ENCODE measurements around the gene ARNT2. TPM values are rescaled to one million over a fixed set of nuclear protein-coding genes. Genes with fewer than 3 reads are reported as not detected.
A peak's percentile ranks its signal among the peaks of the same experiment; 100 is the strongest.

The ARNT2 gene
- polyA plus RNA-seq, 2 of the 4 experiments (the other 2 are of a cell fraction), result 8.9 to 17.0 TPM

GRCh38 chr15:80455051-80455648, 51.0 kb downstream of the ARNT2 start:
- ATAC-seq (peak; percentile 25 to 36; a peak in 3 of 6 replicates), FAIRE-seq (peak; percentile 61), DNase-seq (ENCODE audit: low read depth in 1 of 2, low spot score in 1 of 2) (no peak)
- TF ChIP-seq KDM5A (IDR thresholded peaks at IDR 0.05) (no peak), ELK1 (IDR thresholded peaks at IDR 0.05; ENCODE audit: low read depth, low read length) (no peak), HOXB5 (CRISPR knock-in tag; IDR thresholded peaks at IDR 0.05) (no peak), CHD4 (IDR thresholded peaks at IDR 0.05; ENCODE audit: borderline replicate concordance) (no peak), HOXB13 (CRISPR knock-in tag; IDR thresholded peaks at IDR 0.05; ENCODE audit: low read depth) (no peak), MAZ (IDR thresholded peaks at IDR 0.05; ENCODE audit: borderline replicate concordance, low read depth, low read length) (no peak), POLR2A (IDR thresholded peaks at IDR 0.05; ENCODE audit: low read length) (no peak), CHD2 (IDR thresholded peaks at IDR 0.05; ENCODE audit: low read length, partially characterized antibody) (no peak), HDAC2 (IDR thresholded peaks at IDR 0.05) (no peak), ZNF302 (CRISPR knock-in tag; IDR thresholded peaks at IDR 0.05) (no peak), EP300 (IDR thresholded peaks at IDR 0.05) (no peak), CEBPB (IDR thresholded peaks at IDR 0.05) (no peak), CTCF (IDR thresholded peaks at IDR 0.05) (no peak), PBX3 (IDR thresholded peaks at IDR 0.05) (no peak)
- Histone ChIP-seq H3K4me2 (peak overlapping the region; percentile 56; the same call in 2 of the 3 replicates), H3K4me3 (no peak overlapping the region), H3K9me3 (no peaks in the 10 kb centered on the region), H3K4me1 (peaks cover 14% of the 10 kb centered on the region), H3K27ac (no peak overlapping the region)
- CTCF ChIA-PET, result interaction anchor here (0.5 to 12.3 kb wide), 65 partner anchors 8 to 811 kb away, joined by 3 to 228 read pairs (median 4); partner anchors contain the start of genes ABHD17C and CEMIP
- WGBS (ENCODE audit: missing lambda C conversion rate), result 49% methylated on average over 6 of the region's 6 CpGs
- POLR2A ChIA-PET, result no interaction called here

- H3K4me2 ChIP-seq, result peak overlapping the region; percentile 56
- TF ChIP-seq TFCP2L1 (CRISPR knock-in tag; IDR thresholded peaks at IDR 0.05), result no peak
- TF ChIP-seq HOXB5 (CRISPR knock-in tag; IDR thresholded peaks at IDR 0.05), result no peak
- TF ChIP-seq JUNB (IDR thresholded peaks at IDR 0.05), result no peak
- no peak for TF ChIP-seq FOXS1 (CRISPR knock-in tag; IDR thresholded peaks at IDR 0.05)
- TF ChIP-seq ZC3H11A (IDR thresholded peaks at IDR 0.05), result no peak; the same call in 1 of the 2 replicates
- no peak for TF ChIP-seq PBX3 (IDR thresholded peaks at IDR 0.05)
- no peak for TF ChIP-seq JUN (IDR thresholded peaks at IDR 0.05)
- TF ChIP-seq RAD21 (conservative IDR thresholded peaks at IDR 0.05 in 1 of 2, IDR thresholded peaks at IDR 0.05 in 1 of 2), result peak; percentile 98 to 99
- TF ChIP-seq SREBF2 (IDR thresholded peaks at IDR 0.05), result no peak
- no peak for TF ChIP-seq CBX8 (IDR thresholded peaks at IDR 0.05)
- TF ChIP-seq ZNF302 (CRISPR knock-in tag; IDR thresholded peaks at IDR 0.05), result no peak
- peak; percentile 97 for TF ChIP-seq SMC3 (IDR thresholded peaks at IDR 0.05)
- no peak for TF ChIP-seq MAFK (IDR thresholded peaks at IDR 0.05; ENCODE audit: partially characterized antibody)
- no peak for TF ChIP-seq HOXA7 (CRISPR knock-in tag; IDR thresholded peaks at IDR 0.05)
- TF ChIP-seq KDM1A (IDR thresholded peaks at IDR 0.05; ENCODE audit: low read depth), result no peak
- no peak for TF ChIP-seq HMGXB4 (CRISPR knock-in tag; IDR thresholded peaks at IDR 0.05; ENCODE audit: borderline replicate concordance)
- TF ChIP-seq CTCF (IDR thresholded peaks at IDR 0.05), result peak; percentile 99
- H3K4me1 ChIP-seq, result peaks cover 14% of the 10 kb centered on the region
- ChIA-PET POLR2A (no interaction called here), CTCF (interaction anchor here (0.5 to 12.3 kb wide), 86 partner anchors 9 to 591 kb away, joined by 3 to 228 read pairs (median 4); partner anchors contain the start of genes ABHD17C and CEMIP)
- 21% methylated on average over 17 of the region's 17 CpGs for WGBS (ENCODE audit: missing lambda C conversion rate)
- peak; percentile 98 for FAIRE-seq
- H3K4me3 ChIP-seq, result no peak overlapping the region
- H3K9me3 ChIP-seq, result no peaks in the 10 kb centered on the region
- no peak overlapping the region for H3K27ac ChIP-seq
- ATAC-seq, result peak; percentile 79 to 92
- DNase-seq (ENCODE audit: low read depth in 1 of 2, low spot score in 1 of 2), result peak; percentile 78 to 83
Measured at GRCh38 chr15:80455668-80456442, 51.7 kb downstream of the ARNT2 start.

All from A549 (cell line).